Skeletal muscle cell (primary cell): Measurements from ENCODE around the gene KCNQ1OT1.
"Not testable (repeated sequence)": the region's sequence is repeated elsewhere in the genome, so short reads cannot be mapped to it uniquely, and the experiment has no call there.

Source experiments
- DNase-seq: peaks from one replicate; pipeline ENCODE4 v3.0.0-alpha.2; 2010; ENCODE audit warnings: low read depth
- H3K4me3 ChIP-seq: 2 replicates; pipeline ENCODE4 v1.5.1; 2011; ENCODE audit warnings: low read depth, mild to moderate bottlenecking, control low read depth, low read length, moderate library complexity

Gene KCNQ1OT1

GRCh38 chr11:2644844-2645778, 54.7 kb downstream of the KCNQ1OT1 start:
- H3K4me3 ChIP-seq, result no peak overlapping the region
- no peak for DNase-seq

GRCh38 chr11:2643746-2644145, 56.0 kb downstream of the KCNQ1OT1 start:
- H3K4me3 ChIP-seq, result no peak overlapping the region
- no peak for DNase-seq

- no peak overlapping the region for H3K4me3 ChIP-seq
- no peak for DNase-seq
Measured at GRCh38 chr11:2641623-2642022, 58.2 kb downstream of the KCNQ1OT1 start.

GRCh38 chr11:2639763-2640162, 60.0 kb downstream of the KCNQ1OT1 start:
- not testable (repeated sequence) for H3K4me3 ChIP-seq, DNase-seq

- no peak for DNase-seq
- H3K4me3 ChIP-seq, result no peak overlapping the region
Measured at GRCh38 chr11:2631161-2631560, 68.6 kb downstream of the KCNQ1OT1 start.

- DNase-seq, result no peak
- no peak overlapping the region for H3K4me3 ChIP-seq
Measured at GRCh38 chr11:2630679-2631078, 69.1 kb downstream of the KCNQ1OT1 start.

GRCh38 chr11:2625183-2625582, 74.6 kb downstream of the KCNQ1OT1 start:
- H3K4me3 ChIP-seq, result no peak overlapping the region
- DNase-seq, result no peak

GRCh38 chr11:2621894-2622293, 77.9 kb downstream of the KCNQ1OT1 start:
- H3K4me3 ChIP-seq, result no peak overlapping the region
- DNase-seq, result no peak

GRCh38 chr11:2612884-2613571, 86.8 kb downstream of the KCNQ1OT1 start:
- DNase-seq, result no peak

GRCh38 chr11:2609345-2609744, 90.4 kb downstream of the KCNQ1OT1 start:
- no peak overlapping the region for H3K4me3 ChIP-seq
- no peak for DNase-seq

More at GRCh38 chr11:2612884-2613571, 86.8 kb downstream of the KCNQ1OT1 start:
- no peak overlapping the region for H3K4me3 ChIP-seq

- H3K4me3 ChIP-seq, result no peak overlapping the region
Measured at GRCh38 chr11:2599561-2600189, 100.1 kb downstream of the KCNQ1OT1 start.

GRCh38 chr11:2595204-2595603, 104.6 kb downstream of the KCNQ1OT1 start:
- no peak for DNase-seq
- no peak overlapping the region for H3K4me3 ChIP-seq

More at GRCh38 chr11:2599561-2600189, 100.1 kb downstream of the KCNQ1OT1 start:
- DNase-seq, result no peak

- DNase-seq, result no peak
- H3K4me3 ChIP-seq, result no peak overlapping the region
Measured at GRCh38 chr11:2594267-2594666, 105.5 kb downstream of the KCNQ1OT1 start.

GRCh38 chr11:2593393-2593950, 106.3 kb downstream of the KCNQ1OT1 start:
- no peak for DNase-seq

GRCh38 chr11:2592559-2593392, 107.0 kb downstream of the KCNQ1OT1 start:
- no peak overlapping the region for H3K4me3 ChIP-seq
- no peak for DNase-seq

More at GRCh38 chr11:2593393-2593950, 106.3 kb downstream of the KCNQ1OT1 start:
- no peak overlapping the region for H3K4me3 ChIP-seq

- no peak overlapping the region for H3K4me3 ChIP-seq
- no peak for DNase-seq
Measured at GRCh38 chr11:2591805-2592204, 108.0 kb downstream of the KCNQ1OT1 start.

GRCh38 chr11:2590965-2591754, 108.6 kb downstream of the KCNQ1OT1 start:
- no peak overlapping the region for H3K4me3 ChIP-seq
- DNase-seq, result no peak
